ENCODE data around the gene ATCAY. TPM values are rescaled to one million over a fixed set of nuclear protein-coding genes. Genes with fewer than 3 reads are reported as not detected.

The ATCAY gene
- total RNA-seq, 1 donor from 2014 or later: 0.98 TPM

GRCh38 chr19:3850320-3850972 is 30.0 kb upstream of the ATCAY start:
- no peak overlapping the region for H3K4me3 ChIP-seq
- H3K36me3 ChIP-seq: no peaks in the 10 kb centered on the region
- intact Hi-C loops (cut with DNase I): no loop called here
- no peaks in the 10 kb centered on the region for H3K27me3 ChIP-seq
- TF ChIP-seq POLR2AphosphoS5 (IDR thresholded peaks at IDR 0.05; ENCODE audit: insufficient read depth in 1 of 2, low read depth in 1 of 2) (no peak), POLR2A (IDR thresholded peaks at IDR 0.05) (no peak), CTCF (IDR thresholded peaks at IDR 0.05) (no peak)
- H3K27ac ChIP-seq: no peak overlapping the region
- DNase-seq (ENCODE audit: extremely low spot score in 2 of 2): no peak
- H3K4me1 ChIP-seq: no peaks in the 10 kb centered on the region
- peaks cover 8% of the 10 kb centered on the region for H3K9me3 ChIP-seq

- H3K27me3 ChIP-seq: no peaks in the 10 kb centered on the region
- no peaks in the 10 kb centered on the region for H3K4me1 ChIP-seq
- TF ChIP-seq POLR2AphosphoS5 (IDR thresholded peaks at IDR 0.05; ENCODE audit: insufficient read depth in 1 of 2, low read depth in 1 of 2) (no peak), POLR2A (IDR thresholded peaks at IDR 0.05) (no peak), CTCF (IDR thresholded peaks at IDR 0.05) (no peak)
- H3K36me3 ChIP-seq: no peaks in the 10 kb centered on the region
- no peak overlapping the region for H3K27ac ChIP-seq
- peaks cover 8% of the 10 kb centered on the region for H3K9me3 ChIP-seq
- intact Hi-C loops (cut with DNase I): no loop called here
- no peak overlapping the region for H3K4me3 ChIP-seq
- no peak for DNase-seq (ENCODE audit: extremely low spot score in 2 of 2)
Measured at GRCh38 chr19:3851254-3852176, 29.0 kb upstream of the ATCAY start.

GRCh38 chr19:3852177-3852511 is 28.3 kb upstream of the ATCAY start:
- no peaks in the 10 kb centered on the region for H3K36me3 ChIP-seq
- peaks cover 8% of the 10 kb centered on the region for H3K9me3 ChIP-seq
- H3K27ac ChIP-seq: no peak overlapping the region
- TF ChIP-seq POLR2AphosphoS5 (IDR thresholded peaks at IDR 0.05; ENCODE audit: insufficient read depth in 1 of 2, low read depth in 1 of 2) (no peak), POLR2A (IDR thresholded peaks at IDR 0.05) (no peak), CTCF (IDR thresholded peaks at IDR 0.05) (no peak)
- DNase-seq (ENCODE audit: extremely low spot score in 2 of 2): no peak
- intact Hi-C loops (cut with DNase I): no loop called here
- H3K4me3 ChIP-seq: no peak overlapping the region
- H3K27me3 ChIP-seq: no peaks in the 10 kb centered on the region
- no peaks in the 10 kb centered on the region for H3K4me1 ChIP-seq

DNA sequence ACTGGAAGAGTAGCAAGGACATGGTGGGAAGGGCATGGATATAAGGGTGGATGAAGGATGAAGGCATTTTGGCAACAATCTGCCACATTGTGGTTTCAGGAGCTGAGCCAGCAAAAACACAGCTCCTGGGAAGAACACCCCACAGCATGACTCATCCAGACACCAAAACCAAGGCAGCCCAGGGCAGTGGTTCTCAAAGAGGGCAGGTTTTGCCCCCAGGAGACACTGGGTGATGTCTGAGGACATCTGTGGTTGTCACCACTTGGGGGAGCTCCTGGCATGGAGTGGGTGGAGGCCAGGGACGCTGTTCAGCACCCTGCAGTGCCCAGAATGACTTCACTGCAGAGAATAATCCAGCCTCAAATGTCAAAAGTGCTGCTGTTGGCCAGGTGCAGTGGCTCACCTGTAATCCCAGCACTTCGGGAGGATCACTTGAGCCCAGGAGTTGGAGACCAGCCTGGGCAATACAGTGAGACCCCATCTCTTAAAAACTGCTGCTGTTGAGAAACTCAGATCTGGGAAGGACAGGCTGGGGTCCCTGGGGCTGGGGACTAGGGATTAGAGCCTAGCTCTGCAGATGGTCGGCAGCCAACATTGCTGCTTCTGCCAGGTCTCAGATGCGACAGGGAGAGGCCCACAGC is 27.8 kb upstream of the ATCAY start:
- TF ChIP-seq POLR2AphosphoS5 (IDR thresholded peaks at IDR 0.05; ENCODE audit: insufficient read depth in 1 of 2, low read depth in 1 of 2): no peak
- no peak for TF ChIP-seq POLR2A (IDR thresholded peaks at IDR 0.05)
- no peak for TF ChIP-seq CTCF (IDR thresholded peaks at IDR 0.05)
- H3K4me3 ChIP-seq: no peak overlapping the region
- H3K4me1 ChIP-seq: no peaks in the 10 kb centered on the region
- H3K27me3 ChIP-seq: no peaks in the 10 kb centered on the region
- no peaks in the 10 kb centered on the region for H3K36me3 ChIP-seq
- intact Hi-C loops (cut with DNase I): no loop called here
- H3K9me3 ChIP-seq: peaks cover 8% of the 10 kb centered on the region
- H3K27ac ChIP-seq: no peak overlapping the region
- DNase-seq (ENCODE audit: extremely low spot score in 2 of 2): no peak
